GM15510 (cell line): Measurements from ENCODE around the gene STEAP2.

Experiments used
- POLR2A ChIP-seq: IDR thresholded peaks from 3 replicates; pipeline ENCODE4 v1.6.1; 2011; ENCODE audit warnings: borderline replicate concordance; ENCODE audit not compliant: insufficient read length; ENCODE audit errors: extremely low read depth

The STEAP2 gene

GRCh38 chr7:90216080-90216674, 4.6 kb downstream of the STEAP2 start:
- no peak for TF ChIP-seq POLR2A

DNA sequence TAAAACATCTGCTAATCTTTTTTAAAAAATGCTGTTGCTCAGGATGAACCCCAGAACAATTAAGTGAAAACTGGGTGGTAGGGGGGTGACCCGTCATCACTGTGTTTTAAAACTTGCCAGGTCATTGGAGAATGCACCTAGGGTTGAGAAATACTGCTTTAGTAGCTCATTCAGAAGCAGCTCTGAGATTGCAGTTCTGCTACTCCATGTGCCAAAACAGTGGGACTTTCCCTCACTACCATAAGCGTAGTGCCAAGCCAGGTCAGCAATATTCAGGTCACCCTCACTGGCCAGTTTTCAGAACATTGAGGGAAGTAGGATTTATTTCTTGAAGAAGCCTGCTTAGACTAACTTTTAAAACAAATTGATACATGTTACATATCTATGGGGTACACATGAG, 5.2 kb downstream of the STEAP2 start:
- TF ChIP-seq POLR2A, result no peak

DNA sequence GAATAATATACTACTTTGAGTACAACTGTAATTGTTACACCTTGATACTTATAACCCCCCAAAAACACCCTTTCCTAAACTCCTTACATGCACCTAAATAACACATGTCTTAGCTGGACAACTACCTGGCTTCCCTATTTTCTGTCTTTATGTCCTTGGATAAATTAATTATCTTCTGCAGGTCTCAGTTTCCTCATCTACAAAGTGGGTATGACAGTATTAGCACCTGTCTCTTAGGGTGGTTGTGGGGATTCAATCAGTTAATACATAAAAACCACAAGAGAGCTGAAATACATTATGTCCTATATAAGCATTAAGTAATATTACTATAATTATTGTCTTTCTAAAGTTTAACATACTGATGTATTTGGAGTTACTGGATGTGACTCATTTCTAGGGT, 10.8 kb downstream of the STEAP2 start:
- no peak for TF ChIP-seq POLR2A

DNA sequence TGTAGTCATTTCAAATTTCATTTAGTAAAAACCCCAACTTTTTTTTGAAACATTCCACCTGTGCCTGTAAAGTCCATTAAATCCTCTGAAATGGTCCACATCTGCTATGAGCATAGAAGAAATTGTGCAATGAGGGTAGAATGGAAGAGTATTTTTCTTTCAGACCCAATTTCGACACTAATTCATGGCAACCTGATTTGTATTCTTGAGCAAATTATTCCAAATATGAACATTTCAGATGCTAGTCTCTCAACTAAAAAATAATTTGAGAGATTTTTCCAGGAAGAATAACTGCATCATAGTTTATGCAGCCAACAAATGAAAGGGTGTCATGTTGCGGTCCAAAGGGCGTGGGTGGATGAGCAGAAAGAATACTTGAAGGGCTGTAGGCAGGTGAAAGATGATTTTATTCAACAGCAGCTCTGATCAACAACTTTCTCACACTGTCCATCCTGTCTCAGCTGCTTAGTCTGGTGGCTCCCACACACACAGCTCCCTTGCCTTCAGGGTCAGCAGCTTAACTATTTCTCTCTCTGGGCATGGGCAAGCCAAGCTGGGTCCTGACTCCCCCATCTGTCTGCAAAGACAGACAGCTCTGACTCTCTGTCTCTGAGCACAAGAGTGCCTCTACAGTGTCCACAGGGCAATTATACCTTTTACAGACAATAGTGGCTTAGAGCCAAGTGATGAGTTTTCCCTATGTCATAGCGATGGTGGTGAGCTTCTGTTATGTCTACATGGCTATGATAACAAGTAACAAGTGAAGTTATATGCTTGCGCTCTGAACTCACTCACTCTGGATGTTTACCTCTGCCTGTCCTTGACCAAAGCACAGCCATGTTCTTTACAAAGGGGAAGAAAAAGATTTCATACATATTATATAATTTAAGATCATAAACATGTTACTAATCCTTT, 11.5 kb downstream of the STEAP2 start:
- TF ChIP-seq POLR2A, result no peak

DNA sequence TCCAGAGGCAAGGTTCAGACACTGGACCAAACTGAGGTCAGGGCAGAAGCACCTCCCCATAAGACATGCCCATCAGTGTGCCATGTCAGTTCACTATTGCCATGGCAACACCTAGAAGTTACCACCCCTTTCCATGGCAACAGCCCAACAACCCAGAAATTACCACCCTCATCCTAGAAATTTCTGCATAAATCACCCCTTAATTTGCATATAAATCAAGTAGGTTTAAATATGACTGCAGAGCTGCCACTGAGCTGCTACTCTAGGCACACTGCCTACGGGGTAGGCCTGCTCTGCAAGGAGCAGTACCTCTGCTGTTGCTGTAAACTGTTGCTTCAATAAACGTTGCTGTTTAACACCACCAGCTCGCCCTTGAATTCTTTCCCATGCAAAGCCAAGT, 12.7 kb downstream of the STEAP2 start:
- TF ChIP-seq POLR2A, result no peak

- no peak for TF ChIP-seq POLR2A
Measured at GRCh38 chr7:90225181-90225580, 13.6 kb downstream of the STEAP2 start.

DNA sequence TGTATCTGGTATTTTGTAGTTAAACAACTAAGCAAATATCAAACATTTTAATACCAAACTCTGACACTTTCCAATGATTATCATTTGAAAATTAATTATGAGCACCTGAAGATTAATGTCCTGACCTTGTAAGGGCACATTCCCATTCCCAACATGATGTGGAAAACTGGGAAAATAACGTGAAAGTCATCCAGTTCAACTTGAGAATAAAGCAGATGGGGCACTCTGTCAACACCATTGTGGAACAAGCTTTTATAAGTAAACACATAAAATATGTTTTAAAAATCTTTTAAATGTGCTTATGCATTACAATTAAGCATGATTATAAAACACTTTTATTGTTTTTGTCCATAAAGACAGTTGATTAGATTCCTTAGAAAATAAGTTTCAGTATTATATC, 14.1 kb downstream of the STEAP2 start:
- TF ChIP-seq POLR2A, result no peak

DNA sequence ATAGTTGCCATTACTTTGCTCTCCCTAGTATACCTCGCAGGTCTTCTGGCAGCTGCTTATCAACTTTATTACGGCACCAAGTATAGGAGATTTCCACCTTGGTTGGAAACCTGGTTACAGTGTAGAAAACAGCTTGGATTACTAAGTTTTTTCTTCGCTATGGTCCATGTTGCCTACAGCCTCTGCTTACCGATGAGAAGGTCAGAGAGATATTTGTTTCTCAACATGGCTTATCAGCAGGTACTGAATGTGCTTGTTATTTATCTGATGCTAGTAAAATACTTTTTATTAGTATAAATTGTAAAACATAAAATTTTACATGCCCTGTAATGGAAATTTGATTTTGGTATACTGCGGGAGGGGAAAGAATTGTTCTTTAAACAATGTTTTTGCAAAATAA, 15.7 kb downstream of the STEAP2 start:
- TF ChIP-seq POLR2A, result no peak

GRCh38 chr7:90229682-90230081, 18.1 kb downstream of the STEAP2 start:
- no peak for TF ChIP-seq POLR2A

DNA sequence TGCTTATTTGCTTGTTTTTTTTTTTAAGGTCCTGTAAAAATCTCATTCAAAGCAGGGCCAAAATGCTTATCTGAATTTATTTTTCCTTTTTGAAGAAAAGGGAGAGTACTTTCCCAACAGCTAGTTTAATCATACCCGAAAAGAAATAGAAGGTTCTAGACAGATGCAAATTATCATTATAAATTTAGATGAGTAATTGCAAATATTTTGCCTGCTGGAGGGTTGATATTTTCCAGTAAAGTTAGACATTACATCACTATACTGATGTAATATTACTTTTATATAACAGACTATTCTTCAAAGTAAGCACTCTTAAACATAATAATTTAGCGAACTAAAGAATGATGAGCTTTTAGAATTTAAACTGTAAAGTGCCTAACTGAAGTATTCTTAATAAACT, 19.3 kb downstream of the STEAP2 start:
- no peak for TF ChIP-seq POLR2A

DNA sequence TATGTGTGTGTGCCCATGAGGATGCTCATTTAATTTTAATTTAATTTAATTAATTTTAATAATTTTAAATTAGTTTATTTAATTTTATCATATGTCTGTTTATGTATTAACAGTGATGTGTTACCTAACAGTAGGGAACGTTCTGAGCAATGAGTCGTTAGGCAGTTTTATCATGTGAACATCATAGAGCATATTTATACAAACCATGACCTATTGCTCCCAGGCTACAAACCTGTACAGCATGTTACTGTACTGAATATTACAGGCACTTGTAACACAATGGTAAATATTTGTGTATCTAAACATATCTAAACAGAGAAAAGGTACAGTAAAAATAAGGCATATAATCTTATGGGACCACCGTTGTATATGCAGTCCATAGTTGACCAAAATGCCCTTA, 19.8 kb downstream of the STEAP2 start:
- TF ChIP-seq POLR2A, result no peak

DNA sequence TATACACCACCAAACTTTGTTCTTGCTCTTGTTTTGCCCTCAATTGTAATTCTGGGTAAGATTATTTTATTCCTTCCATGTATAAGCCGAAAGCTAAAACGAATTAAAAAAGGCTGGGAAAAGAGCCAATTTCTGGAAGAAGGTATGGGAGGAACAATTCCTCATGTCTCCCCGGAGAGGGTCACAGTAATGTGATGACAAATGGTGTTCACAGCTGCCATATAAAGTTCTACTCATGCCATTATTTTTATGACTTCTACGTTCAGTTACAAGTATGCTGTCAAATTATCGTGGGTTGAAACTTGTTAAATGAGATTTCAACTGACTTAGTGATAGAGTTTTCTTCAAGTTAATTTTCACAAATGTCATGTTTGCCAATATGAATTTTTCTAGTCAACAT, 20.9 kb downstream of the STEAP2 start:
- TF ChIP-seq POLR2A, result no peak

GRCh38 chr7:90233569-90233968, 22.0 kb downstream of the STEAP2 start:
- TF ChIP-seq POLR2A, result no peak

DNA sequence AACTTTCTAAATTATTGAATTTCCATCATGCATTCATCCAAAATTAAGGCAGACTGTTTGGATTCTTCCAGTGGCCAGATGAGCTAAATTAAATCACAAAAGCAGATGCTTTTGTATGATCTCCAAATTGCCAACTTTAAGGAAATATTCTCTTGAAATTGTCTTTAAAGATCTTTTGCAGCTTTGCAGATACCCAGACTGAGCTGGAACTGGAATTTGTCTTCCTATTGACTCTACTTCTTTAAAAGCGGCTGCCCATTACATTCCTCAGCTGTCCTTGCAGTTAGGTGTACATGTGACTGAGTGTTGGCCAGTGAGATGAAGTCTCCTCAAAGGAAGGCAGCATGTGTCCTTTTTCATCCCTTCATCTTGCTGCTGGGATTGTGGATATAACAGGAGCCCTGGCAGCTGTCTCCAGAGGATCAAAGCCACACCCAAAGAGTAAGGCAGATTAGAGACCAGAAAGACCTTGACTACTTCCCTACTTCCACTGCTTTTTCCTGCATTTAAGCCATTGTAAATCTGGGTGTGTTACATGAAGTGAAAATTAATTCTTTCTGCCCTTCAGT, 25.3 kb downstream of the STEAP2 start:
- no peak for TF ChIP-seq POLR2A

- TF ChIP-seq POLR2A, result no peak
Measured at GRCh38 chr7:90238022-90238421, 26.5 kb downstream of the STEAP2 start.

DNA sequence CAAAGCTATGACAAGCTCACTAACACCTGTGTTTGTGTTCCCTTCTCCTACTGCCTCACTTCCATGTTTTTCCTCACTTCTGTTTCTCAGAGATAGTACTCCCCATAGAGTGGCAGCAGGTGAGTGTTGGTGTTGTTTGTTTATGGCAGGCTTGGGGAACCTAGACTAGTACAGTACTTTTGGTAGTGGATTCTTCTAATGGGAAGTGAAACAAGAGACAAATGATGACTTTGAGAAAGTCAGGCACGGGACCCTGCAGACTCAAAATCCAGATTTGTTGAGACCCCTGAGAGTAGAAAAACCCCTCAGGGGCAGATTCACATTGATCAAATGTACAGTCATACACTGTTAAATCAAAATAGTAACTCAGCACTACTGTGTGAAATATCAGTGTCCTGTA, 27.0 kb downstream of the STEAP2 start:
- TF ChIP-seq POLR2A, result no peak
